HG03066 (cell line): ENCODE measurements around the gene MRPL19.

Experiments used
- ATAC-seq: cut with Tn5 transposase; IDR thresholded peaks from one replicate; pipeline ENCODE4 v1.9.1; 2021; ENCODE audit warnings: low read depth; ENCODE audit not compliant: unreplicated experiment

Gene MRPL19

GRCh38 chr2:75722687-75723086 is 76.1 kb downstream of the MRPL19 start:
- no peak for ATAC-seq

DNA sequence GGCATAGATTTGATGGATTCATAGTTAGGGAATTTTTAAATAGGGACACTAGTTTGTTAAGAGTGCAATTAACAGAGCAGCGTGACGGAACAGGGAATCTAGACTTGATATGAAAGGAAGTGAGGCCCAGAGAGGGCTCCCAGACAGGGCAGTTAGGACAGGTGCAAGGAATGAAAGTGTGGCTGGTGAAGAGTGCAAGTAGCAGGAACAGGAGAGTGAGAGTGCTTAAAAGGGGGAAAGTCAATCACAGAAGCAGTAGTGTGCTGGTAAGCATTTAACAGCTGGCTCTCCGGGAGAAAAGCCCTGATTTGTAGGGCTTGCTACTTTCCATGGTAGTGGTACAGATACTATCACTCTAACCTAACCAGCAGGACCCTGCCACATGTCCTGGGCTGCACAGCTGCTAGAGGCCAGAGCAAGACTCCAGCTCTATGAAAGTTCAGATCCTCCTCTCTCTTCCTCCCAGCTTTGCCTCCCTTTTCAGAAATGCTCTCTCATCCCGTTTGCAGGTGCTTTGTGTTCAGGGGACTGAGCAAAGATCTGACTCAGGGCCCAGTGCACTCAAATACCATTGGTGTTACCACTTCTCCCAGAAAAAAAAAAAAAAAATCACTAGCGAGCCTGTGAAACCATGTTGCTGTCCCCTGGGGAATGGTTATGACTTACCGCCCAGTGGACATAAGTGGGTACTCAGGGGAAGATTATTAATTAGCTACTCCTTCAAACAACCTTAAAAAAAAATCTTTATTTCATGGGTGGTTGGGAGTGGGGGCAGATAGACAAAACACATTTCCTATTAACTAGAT is 82.2 kb downstream of the MRPL19 start:
- ATAC-seq, result no peak

GRCh38 chr2:75729861-75730260 is 83.3 kb downstream of the MRPL19 start:
- ATAC-seq, result no peak

- ATAC-seq, result no peak
Observed at GRCh38 chr2:75736276-75736675, 89.7 kb downstream of the MRPL19 start.

DNA sequence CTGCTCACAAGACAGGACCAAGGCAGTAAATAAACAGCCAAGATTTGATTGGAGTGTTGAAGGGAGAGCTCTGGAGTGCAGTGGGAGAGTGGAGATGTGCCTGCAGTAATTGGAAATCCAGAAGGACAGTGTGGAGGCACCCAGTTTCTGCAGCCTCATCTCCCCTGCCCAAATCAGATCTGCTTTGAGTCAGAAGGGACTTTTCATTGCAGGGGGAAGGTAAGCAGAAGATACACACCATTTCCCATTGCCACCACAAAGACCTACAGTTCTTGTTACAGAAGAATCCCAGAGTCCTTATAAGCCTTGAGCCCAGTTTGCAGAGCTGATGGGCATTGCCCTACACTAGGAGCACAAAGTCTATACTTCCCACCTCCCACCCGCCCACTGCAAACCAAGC is 91.4 kb downstream of the MRPL19 start:
- no peak for ATAC-seq
